Activated T-helper 17 cell treated with anti-CD3 and anti-CD28 coated beads, Interleukin-2, amount 50 U/mL, for 72 hours (primary cell): ENCODE measurements around the gene UBE4B. TPM values are rescaled to one million over a fixed set of nuclear protein-coding genes. Genes with fewer than 3 reads are reported as not detected.

Experiments used
- ATAC-seq: fragments of 150-1000 bp; cut with Tn5 transposase; replicated peaks from 2 replicates; pipeline ENCODE4 v1.10.0; 2021; ENCODE audit warnings: mild to moderate bottlenecking, moderate library complexity
- H3K27ac Mint-ChIP-seq: one replicate; pipeline ENCODE4 v1.8.0; 2022; ENCODE audit warnings: mixed read lengths
- H3K27me3 Mint-ChIP-seq: one replicate; pipeline ENCODE4 v1.8.0; 2022; ENCODE audit warnings: mixed read lengths
- H3K36me3 Mint-ChIP-seq: one replicate; pipeline ENCODE4 v1.8.0; 2022; ENCODE audit warnings: low read depth, mild to moderate bottlenecking, mixed read lengths
- H3K4me1 Mint-ChIP-seq: one replicate; pipeline ENCODE4 v1.8.0; 2022; ENCODE audit warnings: mixed read lengths
- H3K4me3 Mint-ChIP-seq: one replicate; pipeline ENCODE4 v1.8.0; 2022; ENCODE audit warnings: mild to moderate bottlenecking, mixed read lengths
- H3K9me3 Mint-ChIP-seq: one replicate; pipeline ENCODE4 v1.8.0; 2022; ENCODE audit warnings: mixed read lengths
- total RNA-seq, 2 donors: library from RNA; stranded (reverse); gene quantifications; one replicate each; pipeline ENCODE4 v1.2.3, GENCODE V29; 2022

The UBE4B gene
- total RNA-seq, 2 donors from 2014 or later = 44.2 to 47.4 TPM

DNA sequence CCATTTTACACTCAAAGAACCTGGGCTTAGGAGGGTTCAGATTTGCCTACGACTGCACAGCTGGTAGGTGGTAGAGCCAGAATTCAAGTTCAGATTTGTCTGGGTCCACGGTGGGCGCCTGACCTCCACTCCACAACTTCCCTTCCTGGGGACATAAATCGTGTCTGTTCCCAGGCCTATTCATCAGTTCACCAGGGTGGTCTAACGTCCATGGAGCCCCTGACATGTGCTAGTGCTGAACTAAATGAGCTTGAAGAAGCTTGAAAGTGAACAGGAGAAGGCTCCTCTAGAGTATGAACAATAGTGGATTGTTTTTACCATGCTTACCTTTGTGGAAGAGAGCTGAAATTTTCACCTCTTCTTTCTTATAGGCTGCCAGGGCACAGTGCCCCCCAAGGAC, 145.1 kb downstream of the UBE4B start:
- no peak overlapping the region for H3K27ac Mint-ChIP-seq
- H3K4me3 Mint-ChIP-seq = no peak overlapping the region
- peaks cover 4% of the 10 kb centered on the region for H3K4me1 Mint-ChIP-seq
- H3K36me3 Mint-ChIP-seq = peaks cover 63% of the 10 kb centered on the region
- no peak for ATAC-seq
- H3K27me3 Mint-ChIP-seq = no peaks in the 10 kb centered on the region
- peaks cover 3% of the 10 kb centered on the region for H3K9me3 Mint-ChIP-seq

- Mint-ChIP-seq H3K27me3 (no peaks in the 10 kb centered on the region), H3K4me1 (peaks cover 4% of the 10 kb centered on the region), H3K4me3 (no peak overlapping the region), H3K9me3 (peaks cover 3% of the 10 kb centered on the region), H3K27ac (no peak overlapping the region), H3K36me3 (peaks cover 59% of the 10 kb centered on the region)
- ATAC-seq = no peak
These were observed 146.0 kb downstream of the UBE4B start for GRCh38 chr1:10178597-10179405.

GRCh38 chr1:10179406-10180091, 146.8 kb downstream of the UBE4B start:
- peaks cover 3% of the 10 kb centered on the region for H3K9me3 Mint-ChIP-seq
- no peak for ATAC-seq
- no peak overlapping the region for H3K27ac Mint-ChIP-seq
- H3K27me3 Mint-ChIP-seq = no peaks in the 10 kb centered on the region
- H3K36me3 Mint-ChIP-seq = peaks cover 52% of the 10 kb centered on the region
- peaks cover 4% of the 10 kb centered on the region for H3K4me1 Mint-ChIP-seq
- no peak overlapping the region for H3K4me3 Mint-ChIP-seq

DNA sequence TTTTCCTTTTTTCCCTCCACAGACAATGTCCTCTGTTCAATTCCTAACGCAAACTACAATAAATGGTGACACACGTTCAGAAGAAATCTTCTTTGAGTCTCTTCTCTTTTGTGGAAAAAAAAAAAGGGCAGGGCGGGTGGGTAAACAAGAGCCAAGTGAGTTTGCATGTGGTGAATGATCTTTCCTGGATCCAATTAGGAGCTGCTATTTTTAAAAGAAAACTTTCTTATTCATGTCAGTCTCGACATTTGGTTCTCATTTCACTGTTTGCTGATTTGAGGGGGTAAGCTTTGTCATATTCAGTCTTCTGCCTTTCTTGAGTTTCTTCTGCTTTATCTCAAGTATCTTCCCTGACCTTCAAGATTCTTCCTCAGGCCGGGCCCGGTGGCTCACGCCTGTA, 148.4 kb downstream of the UBE4B start:
- no peaks in the 10 kb centered on the region for H3K9me3 Mint-ChIP-seq
- H3K36me3 Mint-ChIP-seq = peaks cover 38% of the 10 kb centered on the region
- H3K27ac Mint-ChIP-seq = no peak overlapping the region
- H3K27me3 Mint-ChIP-seq = no peaks in the 10 kb centered on the region
- ATAC-seq = no peak
- H3K4me3 Mint-ChIP-seq = no peak overlapping the region
- H3K4me1 Mint-ChIP-seq = no peaks in the 10 kb centered on the region

DNA sequence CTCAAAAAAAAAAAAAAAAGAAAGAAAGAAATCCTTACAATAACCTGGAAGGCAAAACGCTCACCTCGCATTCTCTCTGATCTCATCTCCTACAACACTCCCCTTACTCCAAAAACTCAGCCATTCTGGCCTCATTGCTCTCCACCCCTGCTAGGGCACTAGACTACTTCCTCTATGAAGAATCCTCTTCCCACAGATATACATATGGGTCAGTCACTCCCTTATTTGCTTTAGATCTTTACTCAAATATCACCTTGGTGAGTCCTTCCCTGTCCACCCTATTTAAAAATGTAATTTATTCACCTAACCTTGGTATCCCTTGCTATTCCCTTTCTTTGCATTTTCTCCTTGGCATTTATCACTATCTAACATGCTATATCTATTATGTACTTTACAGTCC, 153.0 kb downstream of the UBE4B start:
- Mint-ChIP-seq H3K4me3 (no peak overlapping the region), H3K27ac (no peak overlapping the region), H3K36me3 (peaks cover 7% of the 10 kb centered on the region), H3K9me3 (no peaks in the 10 kb centered on the region), H3K27me3 (no peaks in the 10 kb centered on the region), H3K4me1 (no peaks in the 10 kb centered on the region)
- ATAC-seq = peak; percentile 15

GRCh38 chr1:10186331-10187025, 153.7 kb downstream of the UBE4B start:
- H3K4me3 Mint-ChIP-seq = no peak overlapping the region
- peak; percentile 48 for ATAC-seq

GRCh38 chr1:10187026-10187334, 154.2 kb downstream of the UBE4B start:
- no peak overlapping the region for H3K27ac Mint-ChIP-seq

More at GRCh38 chr1:10186331-10187025, 153.7 kb downstream of the UBE4B start:
- Mint-ChIP-seq H3K27me3 (no peaks in the 10 kb centered on the region), H3K4me1 (no peaks in the 10 kb centered on the region), H3K36me3 (peaks cover under 1% of the 10 kb centered on the region), H3K9me3 (no peaks in the 10 kb centered on the region), H3K27ac (no peak overlapping the region)

GRCh38 chr1:10188133-10188650, 155.4 kb downstream of the UBE4B start:
- no peak overlapping the region for H3K27ac Mint-ChIP-seq
- ATAC-seq = no peak

More at GRCh38 chr1:10187026-10187334, 154.2 kb downstream of the UBE4B start:
- H3K9me3 Mint-ChIP-seq = no peaks in the 10 kb centered on the region
- H3K27me3 Mint-ChIP-seq = no peaks in the 10 kb centered on the region
- no peaks in the 10 kb centered on the region for H3K4me1 Mint-ChIP-seq
- no peak overlapping the region for H3K4me3 Mint-ChIP-seq
- no peaks in the 10 kb centered on the region for H3K36me3 Mint-ChIP-seq
- ATAC-seq = peak; percentile 46

DNA sequence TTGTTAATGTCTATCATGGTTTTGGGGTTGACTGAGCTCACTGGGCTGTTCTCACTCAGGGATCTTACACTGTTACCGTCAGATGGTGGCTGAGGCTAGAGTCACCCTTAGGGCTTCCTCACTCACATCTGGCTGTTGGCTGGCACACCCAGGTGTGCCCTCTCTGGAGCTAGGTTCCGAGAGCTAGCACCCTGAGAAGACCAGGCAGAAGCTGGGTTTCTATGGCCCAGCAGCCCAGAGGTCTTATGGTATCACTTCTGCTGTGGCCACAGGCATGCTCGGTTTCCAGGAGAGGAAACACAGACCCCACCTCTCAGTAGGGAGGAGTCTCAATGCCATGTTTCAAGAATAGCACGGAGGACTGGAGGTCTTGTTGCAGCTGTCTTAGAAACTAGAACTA, 156.9 kb downstream of the UBE4B start:
- peak; percentile 44 for ATAC-seq
- Mint-ChIP-seq H3K36me3 (no peaks in the 10 kb centered on the region), H3K27ac (no peak overlapping the region), H3K27me3 (peaks cover 7% of the 10 kb centered on the region), H3K4me3 (no peak overlapping the region), H3K4me1 (no peaks in the 10 kb centered on the region), H3K9me3 (no peaks in the 10 kb centered on the region)

More at GRCh38 chr1:10188133-10188650, 155.4 kb downstream of the UBE4B start:
- Mint-ChIP-seq H3K36me3 (no peaks in the 10 kb centered on the region), H3K27me3 (no peaks in the 10 kb centered on the region), H3K9me3 (no peaks in the 10 kb centered on the region), H3K4me3 (no peak overlapping the region), H3K4me1 (no peaks in the 10 kb centered on the region)

- H3K36me3 Mint-ChIP-seq = no peaks in the 10 kb centered on the region
- ATAC-seq = no peak
- H3K27ac Mint-ChIP-seq = no peak overlapping the region
- peaks cover 7% of the 10 kb centered on the region for H3K27me3 Mint-ChIP-seq
- H3K9me3 Mint-ChIP-seq = no peaks in the 10 kb centered on the region
- no peaks in the 10 kb centered on the region for H3K4me1 Mint-ChIP-seq
- no peak overlapping the region for H3K4me3 Mint-ChIP-seq
These were observed 159.5 kb downstream of the UBE4B start for GRCh38 chr1:10192263-10192662.

- Mint-ChIP-seq H3K4me3 (no peak overlapping the region), H3K27me3 (peaks cover 7% of the 10 kb centered on the region), H3K27ac (no peak overlapping the region), H3K9me3 (no peaks in the 10 kb centered on the region), H3K4me1 (no peaks in the 10 kb centered on the region), H3K36me3 (no peaks in the 10 kb centered on the region)
- ATAC-seq = no peak
These were observed 160.5 kb downstream of the UBE4B start for GRCh38 chr1:10193288-10193687.

DNA sequence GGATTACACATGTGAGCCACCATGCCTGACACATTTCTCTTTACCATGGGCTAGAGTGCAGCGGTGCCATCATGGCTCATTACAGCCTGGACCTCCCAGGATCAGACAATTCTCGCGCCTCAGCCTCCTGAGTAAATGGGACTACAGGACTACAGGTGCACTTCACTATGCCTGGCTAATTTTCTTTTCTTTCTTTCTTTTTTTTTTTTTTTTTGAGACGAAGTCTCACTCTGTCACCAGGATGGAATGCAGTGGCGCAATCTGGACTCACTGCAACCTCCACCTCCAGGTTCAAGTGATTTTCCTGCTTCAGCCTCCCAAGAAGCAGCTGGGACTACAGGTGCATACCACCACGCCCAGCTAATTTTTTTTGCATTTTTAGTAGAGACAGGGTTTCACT, 162.8 kb downstream of the UBE4B start:
- no peaks in the 10 kb centered on the region for H3K4me1 Mint-ChIP-seq
- ATAC-seq = no peak
- no peaks in the 10 kb centered on the region for H3K9me3 Mint-ChIP-seq
- H3K4me3 Mint-ChIP-seq = no peak overlapping the region
- no peak overlapping the region for H3K27ac Mint-ChIP-seq
- peaks cover 7% of the 10 kb centered on the region for H3K27me3 Mint-ChIP-seq
- no peaks in the 10 kb centered on the region for H3K36me3 Mint-ChIP-seq

GRCh38 chr1:10196976-10197375, 164.2 kb downstream of the UBE4B start:
- Mint-ChIP-seq H3K27ac (no peak overlapping the region), H3K27me3 (peaks cover 7% of the 10 kb centered on the region), H3K36me3 (no peaks in the 10 kb centered on the region), H3K4me1 (no peaks in the 10 kb centered on the region), H3K9me3 (no peaks in the 10 kb centered on the region), H3K4me3 (no peak overlapping the region)
- ATAC-seq = no peak

DNA sequence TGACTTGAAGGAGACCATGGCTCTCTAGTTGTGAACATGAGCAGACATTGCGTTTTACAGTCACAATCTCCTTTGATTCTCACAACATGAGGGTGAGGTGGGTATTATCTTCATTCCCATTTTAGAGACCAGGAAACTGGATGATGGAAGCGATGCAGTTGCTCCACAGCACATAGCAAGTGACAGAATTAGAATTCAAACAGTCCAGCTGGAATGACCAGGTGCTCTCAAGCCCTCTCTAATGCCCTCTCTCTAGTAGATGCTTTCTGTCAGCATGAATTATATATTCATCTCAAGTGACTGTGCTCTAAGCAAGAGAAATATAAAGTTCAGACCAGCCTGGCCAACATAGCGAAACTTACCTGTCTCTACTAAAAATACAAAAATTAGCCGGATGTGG, 167.9 kb downstream of the UBE4B start:
- ATAC-seq = no peak
- H3K9me3 Mint-ChIP-seq = no peaks in the 10 kb centered on the region
- H3K4me3 Mint-ChIP-seq = no peak overlapping the region
- no peak overlapping the region for H3K27ac Mint-ChIP-seq
- no peaks in the 10 kb centered on the region for H3K36me3 Mint-ChIP-seq
- no peaks in the 10 kb centered on the region for H3K27me3 Mint-ChIP-seq
- H3K4me1 Mint-ChIP-seq = no peaks in the 10 kb centered on the region
